ENCODE data around the gene TSR1. TPM values are rescaled to one million over a fixed set of nuclear protein-coding genes. Genes with fewer than 3 reads are reported as not detected.
A peak's percentile ranks its signal among the peaks of the same experiment; 100 is the strongest.

Gene TSR1
- total and polyA plus RNA-seq, 9 of the 15 experiments (the other 6 are each of a cell fraction or from before 2014, with no cell fraction given) = 16.4 to 87.5 (median 55.2) TPM

- TF ChIP-seq, protein P1, sequence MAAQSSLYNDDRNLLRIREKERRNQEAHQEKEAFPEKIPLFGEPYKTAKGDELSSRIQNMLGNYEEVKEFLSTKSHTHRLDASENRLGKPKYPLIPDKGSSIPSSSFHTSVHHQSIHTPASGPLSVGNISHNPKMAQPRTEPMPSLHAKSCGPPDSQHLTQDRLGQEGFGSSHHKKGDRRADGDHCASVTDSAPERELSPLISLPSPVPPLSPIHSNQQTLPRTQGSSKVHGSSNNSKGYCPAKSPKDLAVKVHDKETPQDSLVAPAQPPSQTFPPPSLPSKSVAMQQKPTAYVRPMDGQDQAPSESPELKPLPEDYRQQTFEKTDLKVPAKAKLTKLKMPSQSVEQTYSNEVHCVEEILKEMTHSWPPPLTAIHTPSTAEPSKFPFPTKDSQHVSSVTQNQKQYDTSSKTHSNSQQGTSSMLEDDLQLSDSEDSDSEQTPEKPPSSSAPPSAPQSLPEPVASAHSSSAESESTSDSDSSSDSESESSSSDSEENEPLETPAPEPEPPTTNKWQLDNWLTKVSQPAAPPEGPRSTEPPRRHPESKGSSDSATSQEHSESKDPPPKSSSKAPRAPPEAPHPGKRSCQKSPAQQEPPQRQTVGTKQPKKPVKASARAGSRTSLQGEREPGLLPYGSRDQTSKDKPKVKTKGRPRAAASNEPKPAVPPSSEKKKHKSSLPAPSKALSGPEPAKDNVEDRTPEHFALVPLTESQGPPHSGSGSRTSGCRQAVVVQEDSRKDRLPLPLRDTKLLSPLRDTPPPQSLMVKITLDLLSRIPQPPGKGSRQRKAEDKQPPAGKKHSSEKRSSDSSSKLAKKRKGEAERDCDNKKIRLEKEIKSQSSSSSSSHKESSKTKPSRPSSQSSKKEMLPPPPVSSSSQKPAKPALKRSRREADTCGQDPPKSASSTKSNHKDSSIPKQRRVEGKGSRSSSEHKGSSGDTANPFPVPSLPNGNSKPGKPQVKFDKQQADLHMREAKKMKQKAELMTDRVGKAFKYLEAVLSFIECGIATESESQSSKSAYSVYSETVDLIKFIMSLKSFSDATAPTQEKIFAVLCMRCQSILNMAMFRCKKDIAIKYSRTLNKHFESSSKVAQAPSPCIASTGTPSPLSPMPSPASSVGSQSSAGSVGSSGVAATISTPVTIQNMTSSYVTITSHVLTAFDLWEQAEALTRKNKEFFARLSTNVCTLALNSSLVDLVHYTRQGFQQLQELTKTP (IDR thresholded peaks at IDR 0.05; ENCODE audit: low read depth in 1 of 2, partially characterized antibody in 2 of 2) = no peak
These were observed 60.5 kb downstream of the TSR1 start (continued) for GRCh38 chr17:2275722-2276121.

GRCh38 chr17:2274414-2274813, 61.8 kb downstream of the TSR1 start:
- intact Hi-C loops (cut with micrococcal nuclease) (no loop called here), in situ Hi-C loops (cut with MboI) (no loop called here)

More at GRCh38 chr17:2274414-2274813, 61.8 kb downstream of the TSR1 start:
- Histone ChIP-seq H3K36me3 (ENCODE audit: control insufficient read depth, insufficient read depth, low read length) (peaks cover 12% of the 10 kb centered on the region; the same call in 2 of the 3 replicates), H3K27me3 (ENCODE audit: control insufficient read depth in 2 of 2, insufficient read depth in 2 of 2, low read length in 2 of 2) (no peaks in the 10 kb centered on the region), H3K27ac (ENCODE audit: extremely low read depth, low read depth, low read length) (no peak overlapping the region), H3K4me3 (no peak overlapping the region), H3K4me2 (ENCODE audit: insufficient read depth, low read length) (no peak overlapping the region), H3K9ac (ENCODE audit: insufficient read depth in 1 of 2, low read depth in 2 of 2, low read length in 2 of 2) (no peak overlapping the region), H4K20me1 (replicated peaks; ENCODE audit: control insufficient read depth, insufficient read depth, low read length) (no peaks in the 10 kb centered on the region; the same call in 1 of the 2 replicates), H3K9me1 (ENCODE audit: control insufficient read depth, insufficient read depth, low read length) (no peaks in the 10 kb centered on the region), H3K4me1 (replicated peaks in 1 of 2; ENCODE audit: control insufficient read depth in 2 of 2, insufficient read depth in 2 of 2, low read length in 2 of 2) (no peaks in the 10 kb centered on the region), H3K9me3 (replicated peaks; ENCODE audit: control insufficient read depth, insufficient read depth, low read depth, low read length) (no peaks in the 10 kb centered on the region), H2AFZ (ENCODE audit: low read depth, low read length) (no peak overlapping the region), H3K79me2 (ENCODE audit: control insufficient read depth, insufficient read depth, low read length) (no peaks in the 10 kb centered on the region)
- DNase-seq (ENCODE audit: extremely low read depth in 1 of 4, low spot score in 3 of 4) = no peak
- BruUV-seq (replicated peaks) = no TSS peak
- FAIRE-seq = no peak
- POLR2A ChIA-PET = interaction anchor here (0.6 kb wide), 1 partner anchor 260 kb away, joined by 3 read pairs; no protein-coding TSS in a partner anchor
- TF ChIP-seq, protein P2, sequence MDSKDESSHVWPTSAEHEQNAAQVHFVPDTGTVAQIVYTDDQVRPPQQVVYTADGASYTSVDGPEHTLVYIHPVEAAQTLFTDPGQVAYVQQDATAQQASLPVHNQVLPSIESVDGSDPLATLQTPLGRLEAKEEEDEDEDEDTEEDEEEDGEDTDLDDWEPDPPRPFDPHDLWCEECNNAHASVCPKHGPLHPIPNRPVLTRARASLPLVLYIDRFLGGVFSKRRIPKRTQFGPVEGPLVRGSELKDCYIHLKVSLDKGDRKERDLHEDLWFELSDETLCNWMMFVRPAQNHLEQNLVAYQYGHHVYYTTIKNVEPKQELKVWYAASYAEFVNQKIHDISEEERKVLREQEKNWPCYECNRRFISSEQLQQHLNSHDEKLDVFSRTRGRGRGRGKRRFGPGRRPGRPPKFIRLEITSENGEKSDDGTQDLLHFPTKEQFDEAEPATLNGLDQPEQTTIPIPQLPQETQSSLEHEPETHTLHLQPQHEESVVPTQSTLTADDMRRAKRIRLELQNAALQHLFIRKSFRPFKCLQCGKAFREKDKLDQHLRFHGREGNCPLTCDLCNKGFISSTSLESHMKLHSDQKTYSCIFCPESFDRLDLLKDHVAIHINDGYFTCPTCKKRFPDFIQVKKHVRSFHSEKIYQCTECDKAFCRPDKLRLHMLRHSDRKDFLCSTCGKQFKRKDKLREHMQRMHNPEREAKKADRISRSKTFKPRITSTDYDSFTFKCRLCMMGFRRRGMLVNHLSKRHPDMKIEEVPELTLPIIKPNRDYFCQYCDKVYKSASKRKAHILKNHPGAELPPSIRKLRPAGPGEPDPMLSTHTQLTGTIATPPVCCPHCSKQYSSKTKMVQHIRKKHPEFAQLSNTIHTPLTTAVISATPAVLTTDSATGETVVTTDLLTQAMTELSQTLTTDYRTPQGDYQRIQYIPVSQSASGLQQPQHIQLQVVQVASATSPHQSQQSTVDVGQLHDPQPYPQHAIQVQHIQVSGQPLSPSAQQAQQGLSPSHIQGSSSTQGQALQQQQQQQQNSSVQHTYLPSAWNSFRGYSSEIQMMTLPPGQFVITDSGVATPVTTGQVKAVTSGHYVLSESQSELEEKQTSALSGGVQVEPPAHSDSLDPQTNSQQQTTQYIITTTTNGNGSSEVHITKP (IDR thresholded peaks at IDR 0.05; ENCODE audit: partially characterized antibody) = peak; percentile 70
- no peak for TF ChIP-seq SIX5 (IDR thresholded peaks at IDR 0.05; ENCODE audit: borderline replicate concordance in 1 of 2, insufficient read depth in 1 of 2, low read depth in 1 of 2, low read length in 2 of 2)
- TF ChIP-seq ELF1 (tag; IDR thresholded peaks at IDR 0.05) = no peak
- CTCF ChIA-PET (ENCODE audit: low intra/inter-chr PET ratio) = no interaction called here
- no peak for ATAC-seq
- 25% methylated on average over 1 of the region's 2 CpGs for WGBS (ENCODE audit: insufficient coverage, low coverage, missing lambda C conversion rate)
